Endothelial cell of umbilical vein (primary cell): Measurements from ENCODE around the gene RAB11FIP3. TPM values are rescaled to one million over a fixed set of nuclear protein-coding genes. Genes with fewer than 3 reads are reported as not detected.

Experiments used
- BruUV-seq: library from RNA; stranded (reverse); fragments of 400-500 nt; replicated peaks from 2 replicates; lab custom pipeline; 2021; lab: Mats Ljungman, UMichigan
- CTCF ChIA-PET: fragments of 300-600, 350-600 bp; sonication (Branson Sonifier 250); formaldehyde crosslinking; loops from one replicate; lab custom pipeline; 2021; ENCODE audit warnings: antibody characterized with exemption, inconsistent platforms; lab: Charles Lee
- POLR2A ChIA-PET: fragments of 300-600, 350-600 bp; sonication (Branson Sonifier 250); formaldehyde crosslinking; loops from one replicate; lab custom pipeline; 2021; ENCODE audit warnings: antibody characterized with exemption, inconsistent platforms; lab: Charles Lee
- DNase-seq: peaks from one replicate; pipeline ENCODE4 v3.0.0-alpha.2; 2011; ENCODE audit warnings: low read depth, low spot score
- FAIRE-seq: peaks from 2 replicates; lab custom pipeline; 2011; peaks lifted over from hg19 to GRCh38; lab: Jason Lieb, UNC
- H2AFZ ChIP-seq: 2 replicates; pipeline ENCODE4 v1.6.0; 2012; ENCODE audit warnings: low read depth, low read length, control low read depth, inconsistent platforms
- H3K27ac ChIP-seq: 2 replicates; pipeline ENCODE4 v1.5.1; 2011; ENCODE audit warnings: low read depth, mild to moderate bottlenecking, control low read depth, low read length, moderate library complexity; ENCODE audit not compliant: insufficient read depth
- H3K27me3 ChIP-seq, 2 experiments: 2 replicates each; pipeline versions ENCODE4 v1.6.0 to v1.6.1; 2011; ENCODE audit warnings: low read length in 2 of 2, mixed read lengths in 1 of 2; ENCODE audit not compliant: control insufficient read depth in 2 of 2, insufficient read depth in 2 of 2
- H3K36me3 ChIP-seq, 2 experiments: 2 replicates in 1 of 2; 3 replicates in 1 of 2; pipeline ENCODE4 v1.5.1; 2011; ENCODE audit warnings: low read length in 2 of 2, mild to moderate bottlenecking in 1 of 2, moderate library complexity in 1 of 2; ENCODE audit not compliant: control insufficient read depth in 2 of 2, insufficient read depth in 2 of 2; ENCODE audit errors: extremely low read depth in 1 of 2
- H3K4me1 ChIP-seq: 3 replicates; pipeline ENCODE4 v1.5.1; 2011; ENCODE audit warnings: mild to moderate bottlenecking, low read length; ENCODE audit not compliant: control insufficient read depth, insufficient read depth; ENCODE audit errors: extremely low read depth
- H3K4me2 ChIP-seq: 2 replicates; pipeline ENCODE4 v1.6.1; 2011; ENCODE audit warnings: low read length, control low read depth, mixed read lengths; ENCODE audit not compliant: insufficient read depth
- H3K4me3 ChIP-seq, 3 experiments: fragments of 200-600 bp in 1 of 3; sonication (generic), shearing (Covaris generic) in 1 of 3; replicated peaks in 1 of 3; 2 replicates each; pipeline ENCODE4 v1.5.1; 2011 to 2016; ENCODE audit warnings: control low read depth in 3 of 3, low read length in 3 of 3, mild to moderate bottlenecking in 2 of 3, inconsistent platforms in 1 of 3, low read depth in 1 of 3, moderate library complexity in 1 of 3; ENCODE audit not compliant: insufficient read depth in 1 of 3
- H3K79me2 ChIP-seq: 2 replicates; pipeline ENCODE4 v1.6.0; 2012; ENCODE audit warnings: low read length, inconsistent platforms; ENCODE audit not compliant: control insufficient read depth, insufficient read depth
- H3K9ac ChIP-seq: replicated peaks from 2 replicates; pipeline ENCODE3; 2011; ENCODE audit warnings: low read length, control low read depth; ENCODE audit not compliant: insufficient read depth; ENCODE audit errors: extremely low read depth
- H3K9me1 ChIP-seq: replicated peaks from 3 replicates; pipeline ENCODE4 v1.6.0; 2011; ENCODE audit warnings: mild to moderate bottlenecking, low read length; ENCODE audit not compliant: control insufficient read depth, insufficient read depth; ENCODE audit errors: extremely low read depth
- H3K9me3 ChIP-seq: replicated peaks from 2 replicates; pipeline ENCODE4 v1.5.1; 2012; ENCODE audit warnings: low read length, inconsistent platforms; ENCODE audit not compliant: control insufficient read depth, insufficient read depth
- H4K20me1 ChIP-seq: replicated peaks from 2 replicates; pipeline ENCODE3; 2011; ENCODE audit warnings: mild to moderate bottlenecking, low read length; ENCODE audit not compliant: control insufficient read depth, insufficient read depth; ENCODE audit errors: extremely low read depth
- CTCF ChIP-seq, 2 donors: IDR thresholded peaks; 1 replicate in 1 of 2; 2 replicates in 1 of 2; pipeline ENCODE4 v1.5.1; 2011; ENCODE audit warnings: low read length in 2 of 2, mild to moderate bottlenecking in 2 of 2, moderate library complexity in 2 of 2, control low read depth in 1 of 2, inconsistent platforms in 1 of 2, low read depth in 1 of 2; ENCODE audit not compliant: insufficient read depth in 1 of 2; ENCODE audit errors: extremely low read depth in 1 of 2
- EZH2 ChIP-seq: IDR thresholded peaks from 2 replicates; pipeline ENCODE4 v1.6.1; 2012; ENCODE audit warnings: borderline replicate concordance, low read depth, mild to moderate bottlenecking, moderate library complexity, low read length, inconsistent platforms; ENCODE audit not compliant: severe bottlenecking
- FOS ChIP-seq: IDR thresholded peaks from 2 replicates; pipeline ENCODE4 v1.6.1; 2011; ENCODE audit warnings: mild to moderate bottlenecking, low read length, moderate library complexity, borderline replicate concordance; ENCODE audit not compliant: insufficient read depth
- GATA2 ChIP-seq: IDR thresholded peaks from 2 replicates; pipeline ENCODE4 v1.7.0; 2011; ENCODE audit warnings: low read depth, mild to moderate bottlenecking, moderate library complexity, mixed read lengths, low read length; ENCODE audit not compliant: insufficient read length, insufficient read depth
- JUN ChIP-seq: IDR thresholded peaks from 2 replicates; pipeline ENCODE4 v1.6.1; 2011; ENCODE audit warnings: borderline replicate concordance, low read depth; ENCODE audit not compliant: insufficient read length, insufficient read depth
- MAX ChIP-seq: IDR thresholded peaks from 2 replicates; pipeline ENCODE4 v1.6.1; 2011; ENCODE audit not compliant: insufficient read depth, insufficient read length
- MYC ChIP-seq: IDR thresholded peaks from one replicate; pipeline ENCODE4 v1.6.1; 2011; ENCODE audit warnings: mild to moderate bottlenecking, low read depth, low read length
- POLR2A ChIP-seq: IDR thresholded peaks from 2 replicates; pipeline ENCODE4 v1.6.1; 2012; ENCODE audit warnings: low read depth, mild to moderate bottlenecking, control low read depth, low read length
- POLR2AphosphoS5 ChIP-seq: IDR thresholded peaks from 2 replicates; pipeline ENCODE4 v1.6.1; 2012; ENCODE audit warnings: low read depth, mild to moderate bottlenecking, control low read depth, low read length, moderate library complexity; ENCODE audit not compliant: insufficient read depth
- dilution Hi-C: fragments of 300-500 bp; cut with MboI; formaldehyde crosslinking; loops from one replicate; pipeline ENCODE4 v1.15.0; 2019; ENCODE audit warnings: low sequenced_read_pairs; ENCODE audit not compliant: extremely low pct_ligation_motif_present
- intact Hi-C: fragments of 100-400 bp; cut with micrococcal nuclease; formaldehyde crosslinking; loops from one replicate; pipeline ENCODE4 v1.10.0; 2022
- polyA plus RNA-seq, 4 experiments: library from polyadenylated mRNA; depleted of rRNA in 3 of 4; stranded (reverse) in 3 of 4; unstranded in 1 of 4; fragments of >200 nt; gene quantifications; 2 replicates each; pipeline versions ENCODE4 v1.2.1 to v1.2.3, GENCODE V29; 2011 to 2012; ENCODE audit warnings: missing spikeins in 1 of 4
- total RNA-seq: library from RNA; stranded (reverse); gene quantifications from 2 replicates; pipeline ENCODE4 v1.2.3, GENCODE V29; 2021

Gene RAB11FIP3
- total and polyA plus RNA-seq, 2 donors (not counting 3 experiments of a cell fraction or from before 2014, with no cell fraction given): 20.5 to 75.9 TPM

- intact Hi-C loops: no loop called here
- H3K4me2 ChIP-seq: no peak overlapping the region
- H3K79me2 ChIP-seq: peaks cover 14% of the 10 kb centered on the region
- no peak for DNase-seq
- no TSS peak for BruUV-seq
- dilution Hi-C loops: no loop called here
- H3K4me1 ChIP-seq: peaks cover 18% of the 10 kb centered on the region
- H3K27ac ChIP-seq: no peak overlapping the region
- no peaks in the 10 kb centered on the region for H3K9me3 ChIP-seq
- no peak for FAIRE-seq
- no peak overlapping the region for H3K9ac ChIP-seq
- no peaks in the 10 kb centered on the region for H3K9me1 ChIP-seq
- TF ChIP-seq GATA2: no peak
- TF ChIP-seq MYC: no peak
- no peak for TF ChIP-seq FOS
- TF ChIP-seq POLR2AphosphoS5: no peak
- TF ChIP-seq CTCF (IDR thresholded peaks at IDR 0.05; ENCODE audit: extremely low read depth in 1 of 2, insufficient read depth in 1 of 2, low read depth in 1 of 2, low read length in 2 of 2): no peak
- TF ChIP-seq JUN: no peak
- no peak for TF ChIP-seq POLR2A
- no peak for TF ChIP-seq EZH2
- no peak for TF ChIP-seq MAX
- H2AFZ ChIP-seq: no peak overlapping the region
- H3K4me3 ChIP-seq: no peak overlapping the region
- no peaks in the 10 kb centered on the region for H4K20me1 ChIP-seq
- ChIA-PET CTCF (no interaction called here), POLR2A (no interaction called here)
- peaks cover 0 to 15% of the 10 kb centered on the region in 2 experiments for H3K36me3 ChIP-seq
- H3K27me3 ChIP-seq: no peaks in the 10 kb centered on the region
Measured at GRCh38 chr16:523097-523741, 97.8 kb downstream of the RAB11FIP3 start.
